HG03097 (cell line): Measurements from ENCODE around the gene TTC12.
"Not testable (repeated sequence)": the region's sequence is repeated elsewhere in the genome, so short reads cannot be mapped to it uniquely, and the experiment has no call there.

ENCODE experiments used
- ATAC-seq: cut with Tn5 transposase; IDR thresholded peaks from one replicate; pipeline ENCODE4 v1.9.1; 2021; ENCODE audit not compliant: unreplicated experiment, low FRiP score

Gene TTC12

DNA sequence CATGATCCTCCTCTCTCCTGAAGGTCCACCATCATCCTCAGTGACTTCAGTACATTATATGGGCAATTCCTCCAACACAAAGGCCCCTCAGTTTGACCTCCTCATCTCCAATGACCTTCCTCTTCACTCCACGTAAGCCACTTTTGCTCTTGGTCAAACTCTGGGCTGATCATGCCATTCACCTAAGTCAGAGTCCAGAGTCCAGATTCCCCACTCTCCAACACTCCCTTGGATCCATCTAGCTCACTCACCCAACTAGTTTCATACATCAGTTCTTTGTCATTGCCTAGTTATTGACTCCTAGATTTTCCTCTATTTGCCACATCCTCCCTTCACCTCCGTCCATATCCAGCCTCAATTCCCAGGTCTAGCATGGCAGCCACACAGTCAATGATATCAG, 30.5 kb upstream of the TTC12 start:
- no peak for ATAC-seq

DNA sequence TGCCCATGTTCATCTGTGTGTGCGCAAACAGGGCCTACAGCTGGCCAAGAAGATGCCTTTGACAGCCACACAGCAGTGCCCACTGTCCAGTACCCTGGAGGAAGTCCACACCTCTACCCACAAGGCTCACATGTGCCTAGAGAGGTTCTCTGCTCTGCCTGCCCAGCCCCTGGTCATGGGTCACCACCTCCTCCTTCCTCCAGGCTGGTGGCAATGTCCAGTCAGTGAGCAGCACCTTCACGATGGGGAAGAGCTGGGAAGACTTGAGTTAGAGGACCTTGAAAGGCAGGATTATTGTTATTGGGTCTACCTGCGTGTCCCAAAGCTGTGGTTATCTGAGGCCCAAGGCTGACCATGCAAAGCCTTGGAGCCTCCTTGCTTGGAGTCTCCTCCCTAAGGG, 28.4 kb upstream of the TTC12 start:
- no peak for ATAC-seq

DNA sequence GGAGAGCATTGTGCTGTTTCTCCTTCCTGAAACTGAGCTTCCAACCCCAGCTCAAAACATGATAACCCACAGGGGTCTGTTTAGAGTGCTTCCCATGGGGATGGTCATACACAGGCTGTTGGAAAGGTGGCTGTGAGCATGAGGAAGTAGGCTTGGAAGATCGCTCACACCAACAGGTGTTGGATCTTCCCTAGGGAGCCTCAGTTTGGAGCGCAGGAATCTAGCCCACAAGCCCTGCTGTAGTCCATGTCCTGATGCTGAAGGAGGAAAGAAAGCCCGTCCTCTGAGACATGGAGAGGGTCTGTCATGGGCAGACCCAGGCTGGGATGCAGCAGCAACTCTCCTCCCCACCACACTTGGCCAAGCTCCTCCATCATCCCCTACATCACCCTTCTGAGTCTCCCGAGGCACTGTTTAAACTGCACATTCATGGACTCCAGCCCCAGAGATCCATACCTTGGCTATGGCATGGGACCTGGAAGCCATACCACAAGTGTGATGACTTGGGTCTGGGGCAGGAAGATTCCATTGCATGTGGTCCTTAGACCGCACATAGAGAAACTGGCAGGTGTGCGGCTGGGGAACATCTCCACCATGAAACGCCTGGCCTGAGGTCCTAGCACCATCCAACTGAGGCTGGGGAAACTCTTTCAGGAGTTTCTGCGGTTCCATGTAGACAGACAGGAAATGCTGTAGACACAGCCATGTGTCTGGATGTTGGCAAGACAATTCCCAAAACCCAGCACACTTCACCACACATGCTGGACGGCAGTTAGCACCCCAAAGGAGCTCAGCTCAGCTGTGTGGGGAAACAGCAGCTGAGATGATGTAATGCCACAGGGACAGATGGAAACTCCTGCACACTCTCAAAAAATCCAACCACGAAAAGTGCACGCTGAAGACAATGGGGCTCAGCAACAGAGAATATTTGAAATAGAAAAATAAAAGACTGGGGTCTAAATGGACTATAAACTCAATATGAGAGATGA, 27.6 kb upstream of the TTC12 start:
- no peak for ATAC-seq

DNA sequence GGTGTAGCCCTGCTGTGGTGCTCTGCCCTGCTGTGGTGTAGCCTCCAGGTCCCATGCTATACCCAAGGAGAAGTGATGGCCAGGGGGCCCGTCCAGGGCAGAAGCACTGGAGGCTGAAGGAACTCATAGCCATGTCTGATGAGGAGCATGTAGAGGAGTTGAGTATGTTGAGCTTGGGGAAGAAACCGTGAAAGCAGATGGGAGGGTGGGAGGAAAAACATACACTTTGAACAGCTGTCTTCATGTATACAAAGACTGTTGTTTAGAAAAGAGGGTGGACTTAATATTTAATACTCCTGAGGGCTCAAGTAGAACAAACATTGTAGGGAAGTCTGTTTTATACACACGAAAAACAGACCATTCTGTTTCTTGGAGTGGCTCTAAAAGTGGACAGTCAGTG, 26.6 kb upstream of the TTC12 start:
- ATAC-seq: no peak

DNA sequence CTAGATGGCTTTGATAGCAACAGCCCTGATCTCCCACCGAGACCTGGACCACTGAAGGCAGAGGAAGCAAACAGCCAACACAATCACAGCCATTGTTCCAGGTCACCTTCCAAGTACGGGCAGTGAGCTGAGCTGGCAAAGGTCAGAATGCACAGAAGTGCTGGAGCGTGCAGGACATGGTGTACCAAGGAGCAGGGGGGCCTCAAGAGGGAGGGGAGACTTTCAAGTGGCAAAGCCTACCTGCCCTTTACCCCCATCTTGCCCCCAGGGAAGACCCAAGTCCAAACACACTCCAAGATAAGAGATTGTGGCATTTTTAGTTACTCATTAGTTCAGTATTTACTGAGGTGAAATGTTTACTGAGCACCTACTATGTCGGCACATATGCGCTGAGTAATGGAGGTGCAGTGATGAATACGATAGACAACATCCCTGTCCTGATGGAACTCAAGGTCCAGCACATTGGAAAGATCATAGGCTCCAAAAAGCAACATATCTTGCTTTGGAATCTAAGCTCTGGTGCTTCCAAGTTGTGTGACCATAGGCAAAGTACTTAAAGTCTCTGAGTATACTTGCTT, 26.0 kb upstream of the TTC12 start:
- no peak for ATAC-seq

DNA sequence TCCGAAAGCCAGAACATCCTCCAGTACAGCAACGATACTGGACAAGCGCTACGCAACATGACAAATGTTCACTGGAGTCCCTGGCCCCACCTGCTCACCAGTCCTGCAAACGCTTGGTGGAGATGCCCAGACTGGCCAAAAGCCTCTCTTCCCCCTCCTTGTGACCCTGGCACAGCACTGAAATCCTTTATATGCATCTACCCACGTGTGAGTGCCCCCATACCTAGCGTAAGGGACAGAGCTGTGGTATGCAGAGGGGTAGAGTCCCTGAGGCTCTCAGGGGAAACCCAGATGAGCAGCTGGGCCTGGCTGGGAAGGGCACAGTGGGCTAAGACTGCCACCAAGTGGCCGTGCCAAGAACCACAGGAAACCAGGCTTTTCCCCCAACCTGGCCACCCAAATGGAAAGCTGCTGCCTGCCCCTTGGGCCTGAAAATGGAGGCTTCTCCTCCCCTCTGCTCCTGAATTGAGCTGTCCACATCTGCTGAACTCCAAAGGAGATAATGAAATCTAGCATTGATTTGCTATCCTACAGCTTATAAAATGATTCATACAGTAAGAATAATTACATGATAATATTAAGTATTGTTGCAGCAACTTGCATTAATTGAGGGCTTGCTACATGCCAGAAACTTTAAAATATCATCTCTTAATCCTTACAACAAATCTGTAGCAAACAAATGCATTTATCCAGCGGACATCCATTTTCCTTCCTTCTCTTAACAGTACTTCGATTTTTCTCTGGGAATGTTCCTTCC, 24.8 kb upstream of the TTC12 start:
- ATAC-seq: peak; percentile 82

DNA sequence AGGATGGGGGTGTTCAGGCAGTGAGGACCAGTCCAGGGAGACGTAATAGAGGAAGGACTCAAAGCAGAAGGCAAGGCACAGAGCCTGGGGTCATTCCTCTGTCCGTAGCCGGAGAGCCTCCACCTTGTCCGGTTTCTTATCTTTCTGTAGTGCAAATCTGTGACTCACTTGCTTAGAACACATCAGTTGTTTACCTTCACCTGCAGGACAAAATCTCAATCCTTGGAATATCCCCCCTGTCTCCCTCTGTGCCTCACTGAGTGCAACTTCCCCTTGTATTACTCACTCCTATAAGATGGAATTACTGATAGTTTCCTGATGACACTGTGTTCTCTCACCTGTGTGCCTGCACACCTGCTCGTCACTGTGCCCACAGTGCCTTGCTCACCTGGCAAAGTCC, 20.4 kb upstream of the TTC12 start:
- ATAC-seq: no peak

DNA sequence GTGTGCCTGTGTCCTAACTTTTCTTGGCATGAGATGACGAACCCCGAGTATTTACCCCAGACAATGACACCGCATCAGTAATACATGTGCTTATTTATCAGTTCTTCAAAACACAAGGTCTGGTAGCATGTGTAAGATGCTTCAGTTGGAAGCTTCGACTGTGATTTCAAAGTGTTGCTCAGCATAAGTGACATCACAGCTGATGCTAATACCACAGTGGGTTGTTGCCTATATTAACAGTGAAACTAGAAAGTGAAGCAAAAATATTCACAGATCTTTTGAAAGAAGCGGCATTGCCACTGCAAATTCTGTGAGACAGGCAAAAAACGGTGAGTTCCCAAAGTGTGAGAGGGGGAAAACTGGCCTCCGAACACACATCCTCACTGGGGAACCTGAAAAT, 18.4 kb upstream of the TTC12 start:
- ATAC-seq: no peak

DNA sequence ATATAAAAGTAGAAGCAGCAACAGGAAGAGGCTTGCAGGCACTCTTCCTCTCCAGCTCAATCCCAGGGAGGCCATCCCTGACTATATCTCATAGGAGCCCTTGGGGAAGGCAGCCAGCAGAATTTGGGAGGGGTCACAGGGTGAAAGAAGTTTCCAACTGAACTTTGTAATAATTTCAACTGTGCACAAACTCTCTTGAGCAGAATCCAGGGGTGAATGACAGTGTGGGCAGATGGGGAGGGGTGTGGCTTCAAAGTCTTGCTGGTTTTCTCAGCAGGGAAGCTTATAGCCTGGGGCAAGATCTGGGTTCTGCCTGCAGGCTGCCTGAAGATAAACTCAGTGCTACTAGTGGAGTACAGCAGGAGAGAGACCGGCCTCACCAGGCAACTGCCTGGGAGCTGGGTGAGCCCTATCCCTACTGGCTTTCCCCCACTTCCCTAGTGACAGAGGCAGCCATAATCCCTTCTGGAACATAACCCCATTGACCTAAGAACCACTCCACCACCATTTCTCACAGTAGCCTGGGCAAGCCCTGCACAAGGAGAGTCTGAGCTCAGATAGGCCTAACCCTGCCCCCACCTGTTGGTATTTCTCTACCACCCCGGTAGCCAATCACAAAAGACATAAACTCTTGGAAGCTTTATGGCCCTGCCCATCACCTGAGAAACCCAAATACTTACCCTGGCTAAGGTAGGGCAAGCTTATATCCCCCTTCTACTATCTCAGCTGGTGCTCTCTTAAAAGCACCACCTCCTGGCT, 17.8 kb upstream of the TTC12 start:
- ATAC-seq: no peak

DNA sequence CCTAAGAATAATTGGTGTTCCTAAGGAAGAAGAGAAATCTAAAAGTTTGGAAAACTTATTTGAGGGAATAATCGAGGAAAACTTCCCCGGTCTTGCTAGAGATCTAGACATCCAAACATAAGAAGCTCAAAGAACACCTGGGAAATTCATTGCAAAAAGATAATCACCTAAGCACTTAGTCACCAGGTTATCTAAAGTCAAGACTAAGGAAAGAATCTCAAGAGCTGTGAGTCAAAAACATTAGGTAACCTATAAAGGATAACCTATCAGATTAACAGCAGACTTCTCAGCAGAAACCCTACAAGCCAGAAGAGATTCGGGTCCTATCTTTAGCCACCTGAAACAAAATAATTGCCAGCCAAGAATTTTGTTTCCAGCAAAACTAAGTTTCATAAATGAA, 15.9 kb upstream of the TTC12 start:
- not testable (repeated sequence) for ATAC-seq

DNA sequence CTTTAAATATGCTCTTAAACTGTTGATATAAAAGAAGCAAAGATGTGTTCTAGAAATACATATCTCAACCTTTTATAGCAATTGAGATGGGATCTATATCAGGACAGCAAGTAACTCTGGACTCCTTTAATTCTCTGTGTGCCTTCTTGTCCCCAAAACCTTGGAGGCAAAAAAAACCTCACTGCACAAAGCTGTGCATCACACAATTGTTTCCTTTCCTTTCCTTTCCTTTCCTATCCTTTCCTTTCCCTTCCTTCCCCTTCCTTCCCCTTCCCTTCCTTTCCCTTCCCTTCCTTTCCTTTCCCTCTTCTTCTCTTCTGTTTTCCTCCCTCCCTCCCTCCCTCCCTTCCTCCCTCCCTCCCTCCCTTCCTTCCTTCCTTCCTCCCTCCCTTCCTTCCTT, 9.5 kb upstream of the TTC12 start:
- ATAC-seq: no peak

DNA sequence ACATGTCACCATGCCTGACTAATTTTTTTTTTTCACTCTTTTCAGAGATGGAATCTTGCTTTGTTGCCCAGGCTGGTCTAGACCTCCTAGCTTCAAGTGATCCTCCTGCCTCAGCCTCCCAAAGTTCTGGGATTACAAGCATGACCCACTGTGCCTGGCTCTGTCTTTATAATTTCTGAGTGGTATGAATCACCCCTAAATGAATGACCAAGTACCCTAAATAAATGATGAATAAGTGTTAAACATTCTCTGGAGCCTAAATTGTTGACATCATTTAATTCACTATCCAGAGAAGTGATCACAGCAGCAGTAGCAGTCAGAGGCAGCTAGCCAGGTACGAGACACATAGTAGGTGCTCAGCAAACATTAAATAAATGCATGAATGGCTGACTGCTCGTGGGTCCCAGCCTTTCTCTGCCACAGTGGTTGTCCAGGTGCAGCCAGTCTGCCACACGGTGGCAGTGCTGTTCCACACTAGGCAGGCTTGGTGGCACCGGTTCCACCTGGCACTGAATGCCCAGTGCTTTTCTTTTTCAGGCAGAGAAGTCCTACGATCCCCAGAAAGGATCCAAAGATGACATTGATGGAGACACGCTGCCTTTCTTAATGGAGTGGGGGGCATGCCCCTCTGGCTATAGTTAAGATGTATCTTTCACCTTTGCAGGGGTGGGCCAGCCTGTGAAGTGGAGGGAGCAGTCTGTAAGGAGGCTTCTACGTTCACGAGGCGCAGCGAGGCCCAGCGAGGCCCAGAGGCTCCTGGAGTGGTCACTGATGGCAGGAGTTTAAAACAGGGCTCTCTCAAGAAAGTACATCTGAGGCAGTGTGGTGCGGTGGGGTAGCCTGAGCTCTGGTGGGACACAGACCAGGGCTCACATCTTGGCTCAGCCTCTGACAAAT, 8.7 kb upstream of the TTC12 start:
- ATAC-seq: no peak

DNA sequence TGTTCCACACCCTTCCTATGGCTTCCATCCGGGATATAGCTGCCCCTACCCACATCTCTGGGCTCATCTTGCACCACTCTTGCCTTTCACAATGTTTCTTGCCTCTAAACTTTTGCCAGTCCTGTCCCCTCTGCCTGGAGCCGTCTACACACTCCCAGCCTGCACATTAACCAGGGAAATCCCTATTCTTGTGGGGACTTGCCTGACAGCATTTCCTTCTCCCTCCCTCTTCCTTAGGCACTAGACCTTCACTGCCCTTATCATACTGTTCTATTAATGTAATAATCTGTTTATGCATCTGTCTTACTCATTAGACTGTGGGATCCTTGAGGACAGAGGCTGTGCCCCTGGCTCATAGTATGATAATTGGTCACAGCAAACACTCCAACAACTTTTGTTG, 5.8 kb upstream of the TTC12 start:
- ATAC-seq: no peak

DNA sequence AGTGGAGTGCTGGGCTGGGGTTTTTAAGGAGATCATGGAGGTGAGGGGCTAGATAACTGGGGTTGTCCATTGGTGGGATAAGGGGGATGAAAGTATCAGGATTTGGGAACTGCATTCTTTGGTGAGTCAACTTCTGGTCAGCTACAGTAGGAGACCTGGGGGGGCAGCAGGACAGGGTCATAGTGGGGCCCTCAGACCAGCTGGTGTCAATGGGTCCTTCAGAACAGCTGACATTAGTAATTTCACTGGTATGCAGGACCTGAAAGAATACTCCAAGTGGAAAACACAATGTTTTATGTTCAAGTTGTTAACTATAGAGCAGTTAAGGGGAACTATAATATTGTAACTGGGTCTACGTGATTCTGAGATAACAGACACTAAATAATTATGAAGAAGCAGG, 2.8 kb upstream of the TTC12 start:
- ATAC-seq: no peak

DNA sequence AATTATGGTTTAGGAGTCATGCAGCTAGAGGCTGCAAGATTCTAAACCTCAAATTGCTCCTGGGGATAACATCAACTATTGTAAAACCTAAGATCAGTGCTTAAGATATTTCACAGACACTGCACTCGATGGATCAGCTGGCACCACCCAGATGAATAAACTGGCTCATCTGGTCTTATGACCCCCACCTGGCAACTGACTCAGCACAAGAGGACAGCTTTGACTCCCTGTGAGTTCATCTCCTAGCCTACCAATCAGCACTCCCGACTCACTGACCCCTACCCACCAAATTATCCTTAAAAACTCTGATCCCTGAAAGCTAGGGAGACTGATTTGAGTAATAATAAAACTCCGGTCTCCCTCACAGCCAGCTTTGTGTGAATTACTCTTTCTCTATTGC, 782 bp upstream of the TTC12 start:
- ATAC-seq: no peak

DNA sequence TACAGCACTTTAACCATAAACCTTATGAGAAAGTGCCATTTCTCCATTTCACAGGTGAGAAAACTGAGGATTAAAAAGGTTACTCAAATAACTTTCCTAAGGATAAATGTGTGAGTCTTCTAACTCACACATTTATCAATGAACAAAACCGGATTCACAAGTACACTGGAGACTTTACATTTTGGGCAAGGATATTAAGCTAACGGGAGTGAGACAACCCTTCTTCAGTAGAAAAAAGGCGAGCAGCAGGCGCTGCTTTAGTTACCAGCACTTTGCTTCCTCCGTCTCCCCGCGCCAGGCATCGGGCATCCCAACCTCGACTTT, 356 bp upstream of the TTC12 start:
- no peak for ATAC-seq

DNA sequence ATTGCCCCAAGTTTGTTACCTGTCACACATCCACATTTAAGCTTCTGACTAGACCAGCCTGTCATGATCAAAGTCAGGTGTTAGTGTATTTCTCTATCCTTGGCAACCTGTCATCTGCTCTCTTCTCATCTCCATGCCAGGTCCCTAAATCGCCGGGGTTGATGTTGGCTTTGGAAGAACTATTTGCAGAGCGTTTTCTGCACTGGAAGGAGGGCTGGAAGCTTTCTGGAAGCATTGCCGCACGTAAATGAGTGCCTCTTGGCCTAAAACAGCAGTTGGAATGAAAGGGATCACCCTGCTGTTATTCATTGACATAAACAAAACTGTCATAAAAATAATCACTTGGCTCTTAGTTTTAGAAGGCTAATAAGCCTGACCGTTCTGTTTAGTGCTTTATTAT, 1.4 kb downstream of the TTC12 start:
- ATAC-seq: no peak

DNA sequence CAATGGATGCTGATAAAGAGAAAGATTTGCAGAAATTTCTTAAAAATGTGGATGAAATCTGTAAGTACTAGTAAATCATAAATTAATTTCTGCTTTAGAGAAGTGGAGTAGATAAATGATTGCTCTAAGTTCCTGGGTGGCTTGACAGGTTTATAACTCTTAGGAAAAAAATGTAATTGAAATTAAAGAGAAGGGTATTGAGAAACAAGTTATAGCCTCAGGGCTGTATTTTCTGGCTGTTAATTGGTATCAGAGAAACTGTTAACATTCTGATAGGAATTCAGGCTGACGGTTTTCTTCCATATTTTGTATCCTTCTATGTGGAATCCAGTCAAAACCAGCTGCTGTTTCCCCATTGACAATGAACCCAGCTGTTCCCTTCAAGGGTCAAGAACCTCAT, 1.9 kb downstream of the TTC12 start:
- no peak for ATAC-seq

DNA sequence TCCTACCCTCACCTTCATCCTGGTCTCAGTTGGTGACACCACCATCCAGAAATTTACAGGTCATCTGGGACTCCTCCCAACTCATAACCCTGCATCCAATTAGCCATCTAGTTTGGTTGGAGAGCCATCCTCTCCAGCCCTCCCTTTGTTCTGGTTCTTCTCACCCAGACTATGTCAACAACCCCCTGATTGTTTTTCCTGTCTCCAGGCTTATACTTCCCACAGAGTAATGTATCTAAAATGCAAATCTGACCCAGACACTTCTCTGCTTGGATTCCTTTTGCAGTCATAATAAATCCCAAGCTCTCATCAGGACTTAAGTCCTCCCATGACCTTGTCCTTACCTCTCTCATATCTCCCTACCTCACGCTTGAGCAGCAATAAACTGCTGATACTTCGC, 3.0 kb downstream of the TTC12 start:
- ATAC-seq: no peak

DNA sequence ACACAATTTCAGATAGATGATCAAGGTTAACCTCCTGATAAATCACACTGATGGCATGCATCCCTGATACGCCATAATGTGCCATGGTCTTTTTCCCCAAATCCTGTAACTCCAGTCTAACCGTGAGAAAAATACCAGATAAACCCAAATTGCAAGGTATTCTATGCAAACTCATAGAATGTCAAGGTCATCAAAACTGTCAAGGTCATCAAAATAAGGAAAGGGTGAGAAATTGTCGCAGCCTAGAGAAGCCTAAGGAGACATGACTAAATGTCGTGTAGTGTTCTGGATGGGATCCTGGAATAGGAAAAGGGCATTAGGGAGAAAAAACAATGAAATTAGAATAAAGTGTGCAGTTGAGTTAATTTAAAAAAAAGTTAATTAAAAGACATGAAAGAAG, 4.7 kb downstream of the TTC12 start:
- no peak for ATAC-seq
